HCT116 (cell line): Measurements from ENCODE around the gene CLC. TPM values are rescaled to one million over a fixed set of nuclear protein-coding genes. Genes with fewer than 3 reads are reported as not detected.

Source experiments
- ATAC-seq: fragments of 200-7000 bp; cut with Tn5 transposase; 2 replicates; pipeline ENCODE4 v1.9.1; 2020; ENCODE audit warnings: mild to moderate bottlenecking, moderate library complexity
- BruUV-seq: library from RNA; stranded (reverse); fragments of 400-500 nt; replicated peaks from 2 replicates; lab custom pipeline; 2021; lab: Mats Ljungman, UMichigan
- CTCF ChIA-PET: fragments of 300-600 bp; sonication (Branson Sonifier 250); formaldehyde crosslinking; loops from one replicate; lab custom pipeline; 2021; ENCODE audit warnings: antibody characterized with exemption; lab: Charles Lee
- POLR2A ChIA-PET: fragments of 300-600, 350-600 bp; sonication (Branson Sonifier 250); formaldehyde crosslinking; loops from one replicate; lab custom pipeline; 2021; ENCODE audit warnings: antibody characterized with exemption; lab: Charles Lee
- RAD21 ChIA-PET, 2 experiments: fragments of 300-600 bp; sonication (Branson Sonifier 250); formaldehyde crosslinking; loops; one replicate each; lab custom pipeline; 2023; ENCODE audit warnings: low total read pairs in 2 of 2; ENCODE audit not compliant: uncharacterized antibody in 2 of 2, unreplicated experiment in 2 of 2, low non-redundant PET in 1 of 2; lab: Charles Lee
- DNase-seq: peaks from one replicate; pipeline ENCODE4 v3.0.0-alpha.2; 2010; ENCODE audit warnings: low read depth, low spot score
- H2AFZ ChIP-seq: fragments of 200-600 bp; shearing (Covaris generic), sonication (generic); 2 replicates; pipeline ENCODE4 v1.6.1; 2017; ENCODE audit warnings: low read depth, mixed run types, mixed read lengths, antibody characterized with exemption, low read length; ENCODE audit not compliant: poor library complexity, severe bottlenecking
- H3K27ac ChIP-seq: 2 replicates; pipeline ENCODE4 v1.5.1; 2012; ENCODE audit warnings: low read depth, low read length
- H3K27me3 ChIP-seq: fragments of 200-600 bp; sonication (generic); 2 replicates; pipeline ENCODE4 v1.6.1; 2016; ENCODE audit warnings: mixed run types, low read length, mixed read lengths; ENCODE audit not compliant: insufficient read depth
- H3K36me3 ChIP-seq, 2 experiments: fragments of 200-500 bp in 1 of 2; fragments of 200-600 bp in 1 of 2; sonication (Bioruptor generic) in 1 of 2; sonication (generic) in 1 of 2; 2 replicates each; pipeline versions ENCODE4 v1.5.1 to v1.6.1; 2014 to 2016; ENCODE audit warnings: low read length in 2 of 2, inconsistent platforms in 1 of 2, mixed read lengths in 1 of 2, mixed run types in 1 of 2; ENCODE audit not compliant: insufficient read depth in 2 of 2, control insufficient read depth in 1 of 2
- H3K4me1 ChIP-seq, 2 experiments: fragments of 200-600 bp in 1 of 2; sonication (generic) in 1 of 2; 2 replicates each; pipeline versions ENCODE4 v1.5.1 to v1.6.1; 2012 to 2017; ENCODE audit warnings: low read length in 2 of 2, inconsistent platforms in 1 of 2, mild to moderate bottlenecking in 1 of 2, mixed read lengths in 1 of 2, mixed run types in 1 of 2, moderate library complexity in 1 of 2; ENCODE audit not compliant: insufficient read depth in 2 of 2, control insufficient read depth in 1 of 2
- H3K4me2 ChIP-seq: fragments of 200-600 bp; sonication (generic); 2 replicates; pipeline ENCODE4 v1.6.1; 2017; ENCODE audit warnings: mixed run types, low read length, mixed read lengths
- H3K4me3 ChIP-seq, 2 experiments: fragments of 200-600 bp in 1 of 2; sonication (generic) in 1 of 2; replicated peaks in 1 of 2; 2 replicates each; pipeline ENCODE4 v1.5.1; 2011 to 2016; ENCODE audit warnings: low read length in 2 of 2, control low read depth in 1 of 2, low read depth in 1 of 2, mild to moderate bottlenecking in 1 of 2, mixed read lengths in 1 of 2, mixed run types in 1 of 2
- H3K79me2 ChIP-seq: fragments of 200-600 bp; sonication (generic); 2 replicates; pipeline ENCODE4 v1.6.1; 2017; ENCODE audit warnings: mild to moderate bottlenecking, mixed run types, low read length, moderate library complexity, mixed read lengths; ENCODE audit not compliant: insufficient read depth
- H3K9ac ChIP-seq: fragments of 200-600 bp; sonication (generic); 2 replicates; pipeline ENCODE4 v1.6.1; 2016; ENCODE audit warnings: low read length, mixed read lengths
- H3K9me2 ChIP-seq: fragments of 200-600 bp; sonication (generic), shearing (Covaris generic); 2 replicates; pipeline ENCODE4 v1.6.1; 2017; ENCODE audit warnings: mixed run types, mild to moderate bottlenecking, moderate library complexity; ENCODE audit not compliant: insufficient read depth
- H3K9me3 ChIP-seq, 2 experiments: fragments of 200-500 bp in 1 of 2; fragments of 200-600 bp in 1 of 2; sonication (Bioruptor generic) in 1 of 2; sonication (generic) in 1 of 2; 2 replicates each; pipeline ENCODE4 v1.6.1; 2014 to 2017; ENCODE audit warnings: low read length in 2 of 2, mixed read lengths in 2 of 2, inconsistent platforms in 1 of 2, low read depth in 1 of 2, mild to moderate bottlenecking in 1 of 2, mixed run types in 1 of 2, moderate library complexity in 1 of 2; ENCODE audit not compliant: control insufficient read depth in 1 of 2, insufficient read depth in 1 of 2
- H4K20me1 ChIP-seq: fragments of 200-600 bp; sonication (generic), shearing (Covaris generic); 2 replicates; pipeline ENCODE4 v1.6.1; 2017; ENCODE audit warnings: mixed run types, mild to moderate bottlenecking, moderate library complexity; ENCODE audit not compliant: insufficient read depth
- CBX3 ChIP-seq: IDR thresholded peaks from 2 replicates; pipeline ENCODE4 v1.6.1; 2012; ENCODE audit warnings: low read depth
- CEBPB ChIP-seq: IDR thresholded peaks from 2 replicates; pipeline ENCODE4 v1.6.1; 2012; ENCODE audit warnings: low read depth
- ELF1 ChIP-seq: IDR thresholded peaks from 2 replicates; pipeline ENCODE4 v1.6.1; 2012; ENCODE audit warnings: low read depth, borderline replicate concordance
- EZH2 ChIP-seq: fragments of 200-600 bp; sonication (generic); IDR thresholded peaks from 2 replicates; pipeline ENCODE4 v1.6.1; 2017; ENCODE audit warnings: antibody characterized with exemption, mixed run types
- EZH2phosphoT487 ChIP-seq: fragments of 200-600 bp; IDR thresholded peaks from 2 replicates; pipeline ENCODE4 v1.6.1; 2018; ENCODE audit warnings: antibody characterized with exemption, borderline replicate concordance
- JUND ChIP-seq: IDR thresholded peaks from 2 replicates; pipeline ENCODE4 v1.6.1; 2012
- MAX ChIP-seq: IDR thresholded peaks from 2 replicates; pipeline ENCODE4 v1.6.1; 2012
- POLR2A ChIP-seq: IDR thresholded peaks from 2 replicates; pipeline ENCODE4 v1.7.0; 2011; ENCODE audit warnings: borderline replicate concordance; ENCODE audit not compliant: insufficient read depth, insufficient read length; ENCODE audit errors: extremely low read depth
- SP1 ChIP-seq: IDR thresholded peaks from 2 replicates; pipeline ENCODE4 v1.6.1; 2012; ENCODE audit warnings: low read depth
- TCF7L2 ChIP-seq: IDR thresholded peaks from 2 replicates; pipeline ENCODE4 v1.7.0; 2011; ENCODE audit warnings: borderline replicate concordance, inconsistent platforms; ENCODE audit not compliant: insufficient read depth, insufficient read length; ENCODE audit errors: extremely low read depth
- YY1 ChIP-seq: IDR thresholded peaks from 2 replicates; pipeline ENCODE4 v1.6.1; 2011; ENCODE audit warnings: low read length, low read depth, moderate library complexity, mild to moderate bottlenecking; ENCODE audit not compliant: insufficient replicate concordance; ENCODE audit errors: extremely low read depth
- ZNF274 ChIP-seq: fragments of 200-500 bp; sonication (Bioruptor generic); IDR thresholded peaks from 2 replicates; pipeline ENCODE4 v1.6.1; 2014; ENCODE audit warnings: mild to moderate bottlenecking, low read depth, low read length, inconsistent platforms
- intact Hi-C: fragments of 100-400 bp; cut with micrococcal nuclease; formaldehyde crosslinking; loops from 2 replicates; pipeline ENCODE4 v1.10.0; 2022
- total RNA-seq: library from RNA; stranded (reverse); gene quantifications from one replicate; pipeline ENCODE4 v1.2.1, GENCODE V29; 2021; ENCODE audit not compliant: unreplicated experiment
- TF ChIP-seq, protein P1 (sequence below), 3 experiments: fragments of 200-600 bp in 1 of 3; sonication (generic) in 1 of 3; IDR thresholded peaks in 2 of 3; conservative IDR thresholded peaks in 1 of 3; 2 replicates each; pipeline ENCODE4 v1.5.1; 2012 to 2017; ENCODE audit warnings: low read depth in 2 of 3, low read length in 2 of 3, antibody characterized with exemption in 1 of 3, borderline replicate concordance in 1 of 3, control low read depth in 1 of 3, mild to moderate bottlenecking in 1 of 3, mixed read lengths in 1 of 3, mixed run types in 1 of 3, moderate library complexity in 1 of 3; ENCODE audit not compliant: insufficient read depth in 1 of 3
- TF ChIP-seq, protein P2 (sequence below): IDR thresholded peaks from 2 replicates; pipeline ENCODE4 v1.6.1; 2012

The CLC gene
- total RNA-seq, 1 experiment from 2014 or later = not detected

GRCh38 chr19:39736088-39736487 is 1.7 kb downstream of the CLC start:
- no TSS peak for BruUV-seq
- no peak overlapping the region for H3K4me3 ChIP-seq
- peaks cover 67% of the 10 kb centered on the region for H3K27me3 ChIP-seq
- no peak overlapping the region for H2AFZ ChIP-seq
- H3K27ac ChIP-seq = no peak overlapping the region
- CTCF ChIA-PET = no interaction called here
- no peak for ATAC-seq
- no peaks in the 10 kb centered on the region for H3K9me2 ChIP-seq
- no peaks in the 10 kb centered on the region for H3K9me3 ChIP-seq
- no peaks in the 10 kb centered on the region for H3K4me1 ChIP-seq
- TF ChIP-seq EZH2phosphoT487 (no peak), CBX3 (no peak), JUND (no peak), TCF7L2 (no peak), MAX (no peak), CEBPB (no peak), POLR2A (no peak), ELF1 (no peak), ZNF274 (no peak), YY1 (no peak), EZH2 (no peak), SP1 (no peak)
- TF ChIP-seq, protein P1, sequence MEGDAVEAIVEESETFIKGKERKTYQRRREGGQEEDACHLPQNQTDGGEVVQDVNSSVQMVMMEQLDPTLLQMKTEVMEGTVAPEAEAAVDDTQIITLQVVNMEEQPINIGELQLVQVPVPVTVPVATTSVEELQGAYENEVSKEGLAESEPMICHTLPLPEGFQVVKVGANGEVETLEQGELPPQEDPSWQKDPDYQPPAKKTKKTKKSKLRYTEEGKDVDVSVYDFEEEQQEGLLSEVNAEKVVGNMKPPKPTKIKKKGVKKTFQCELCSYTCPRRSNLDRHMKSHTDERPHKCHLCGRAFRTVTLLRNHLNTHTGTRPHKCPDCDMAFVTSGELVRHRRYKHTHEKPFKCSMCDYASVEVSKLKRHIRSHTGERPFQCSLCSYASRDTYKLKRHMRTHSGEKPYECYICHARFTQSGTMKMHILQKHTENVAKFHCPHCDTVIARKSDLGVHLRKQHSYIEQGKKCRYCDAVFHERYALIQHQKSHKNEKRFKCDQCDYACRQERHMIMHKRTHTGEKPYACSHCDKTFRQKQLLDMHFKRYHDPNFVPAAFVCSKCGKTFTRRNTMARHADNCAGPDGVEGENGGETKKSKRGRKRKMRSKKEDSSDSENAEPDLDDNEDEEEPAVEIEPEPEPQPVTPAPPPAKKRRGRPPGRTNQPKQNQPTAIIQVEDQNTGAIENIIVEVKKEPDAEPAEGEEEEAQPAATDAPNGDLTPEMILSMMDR (IDR thresholded peaks at IDR 0.05 in 2 of 3, conservative IDR thresholded peaks at IDR 0.05 in 1 of 3; ENCODE audit: borderline replicate concordance in 1 of 3, insufficient read depth in 1 of 3, low read depth in 2 of 3, low read length in 2 of 3) = no peak
- TF ChIP-seq, protein P2, sequence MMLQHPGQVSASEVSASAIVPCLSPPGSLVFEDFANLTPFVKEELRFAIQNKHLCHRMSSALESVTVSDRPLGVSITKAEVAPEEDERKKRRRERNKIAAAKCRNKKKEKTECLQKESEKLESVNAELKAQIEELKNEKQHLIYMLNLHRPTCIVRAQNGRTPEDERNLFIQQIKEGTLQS = no peak
- no peak overlapping the region for H3K9ac ChIP-seq
- no peak overlapping the region for H3K4me2 ChIP-seq
- no peaks in the 10 kb centered on the region for H3K79me2 ChIP-seq
- intact Hi-C loops = no loop called here
- H4K20me1 ChIP-seq = no peaks in the 10 kb centered on the region
- POLR2A ChIA-PET = no interaction called here
- no peak for DNase-seq
- H3K36me3 ChIP-seq = no peaks in the 10 kb centered on the region
- RAD21 ChIA-PET = no interaction called here
